HG02970 (cell line): ENCODE measurements around the gene WDR59.
A peak's percentile ranks its signal among the peaks of the same experiment; 100 is the strongest.
"Not testable (repeated sequence)": the region's sequence is repeated elsewhere in the genome, so short reads cannot be mapped to it uniquely, and the experiment has no call there.

Experiments
- ATAC-seq: cut with Tn5 transposase; IDR thresholded peaks from one replicate; pipeline ENCODE4 v1.9.1; 2021; ENCODE audit warnings: mild to moderate bottlenecking, moderate library complexity, moderate number of reproducible peaks; ENCODE audit not compliant: unreplicated experiment, low FRiP score

Gene WDR59

GRCh38 chr16:74868501-74868900 is 116.4 kb downstream of the WDR59 start:
- ATAC-seq = no peak

DNA sequence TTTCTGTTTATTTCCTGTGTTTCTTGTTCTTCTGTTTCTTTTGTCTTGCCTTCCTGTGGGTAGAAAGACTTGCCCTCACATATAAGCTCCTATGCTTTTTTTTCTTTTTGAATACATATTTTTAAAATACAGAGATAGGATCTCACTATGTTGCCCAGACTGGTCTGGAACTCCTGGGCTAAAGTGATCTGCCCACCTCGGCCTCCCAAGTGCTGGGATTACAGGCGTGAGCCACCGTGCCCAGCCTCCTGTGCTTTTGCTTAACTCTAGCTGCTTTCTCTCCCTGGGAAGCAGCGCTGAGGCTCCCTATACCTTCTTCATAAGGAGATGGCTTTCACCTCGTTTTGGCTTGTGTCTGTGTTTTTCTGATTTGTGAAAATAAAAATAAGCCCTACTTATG is 116.9 kb downstream of the WDR59 start:
- no peak for ATAC-seq

DNA sequence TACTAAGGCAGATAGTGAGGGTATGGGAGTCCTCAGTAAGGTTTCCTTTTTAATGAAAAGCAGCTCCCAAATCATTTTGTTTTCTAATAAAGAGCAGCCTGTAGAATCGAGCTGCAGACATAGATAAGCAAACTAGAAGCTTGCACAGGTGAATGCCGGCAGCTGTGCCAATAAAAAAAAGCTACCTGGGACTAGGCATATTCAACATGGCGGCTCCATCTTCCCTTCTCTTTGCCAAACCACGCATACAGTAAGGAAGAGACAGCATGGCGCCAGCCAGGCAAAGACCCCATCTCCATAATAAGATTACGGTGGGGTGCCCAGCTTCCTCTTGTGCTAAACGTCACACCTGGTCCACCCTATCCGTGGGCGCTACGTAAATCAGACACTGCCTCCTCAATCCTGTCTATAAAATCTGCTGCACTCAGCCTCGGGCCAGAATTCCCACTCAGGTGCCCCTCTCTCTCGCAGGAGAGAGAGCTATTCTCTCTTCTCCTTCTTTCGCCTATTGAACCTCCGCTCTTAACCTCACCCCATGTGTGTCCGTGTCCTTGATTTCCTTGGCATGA is 117.6 kb downstream of the WDR59 start:
- ATAC-seq = no peak

DNA sequence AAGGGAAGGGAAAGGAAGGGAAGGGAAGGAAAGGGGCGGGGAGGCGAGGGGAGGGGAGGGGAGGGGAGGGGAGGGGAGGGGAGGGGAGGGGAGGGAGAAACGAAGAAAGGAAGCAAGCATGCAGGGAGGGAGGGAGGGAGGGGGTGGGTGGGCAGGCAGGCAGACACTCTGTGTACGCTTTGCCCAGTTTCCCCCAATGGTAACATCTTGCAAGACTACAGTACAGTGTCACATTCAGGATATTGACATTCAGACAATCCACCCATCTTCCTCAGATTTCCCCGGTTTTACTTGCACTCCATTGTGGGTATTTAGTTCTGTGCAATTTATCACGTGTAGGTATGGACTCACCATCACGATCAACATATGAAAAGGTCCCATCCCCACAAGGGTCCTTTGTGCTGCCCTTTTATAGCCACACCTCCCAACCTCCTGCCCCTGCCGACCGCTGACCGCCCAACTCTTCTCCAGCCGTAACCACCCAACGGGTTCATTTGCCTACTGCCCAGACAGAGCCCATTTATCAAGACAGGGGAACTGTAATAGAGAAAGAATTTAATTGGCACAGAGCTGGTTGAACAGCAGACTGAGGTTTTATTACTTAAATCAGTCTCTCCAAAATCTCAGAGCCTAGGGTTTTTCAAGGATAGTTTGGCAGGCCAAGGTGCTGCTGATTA is 118.9 kb downstream of the WDR59 start:
- ATAC-seq = no peak

DNA sequence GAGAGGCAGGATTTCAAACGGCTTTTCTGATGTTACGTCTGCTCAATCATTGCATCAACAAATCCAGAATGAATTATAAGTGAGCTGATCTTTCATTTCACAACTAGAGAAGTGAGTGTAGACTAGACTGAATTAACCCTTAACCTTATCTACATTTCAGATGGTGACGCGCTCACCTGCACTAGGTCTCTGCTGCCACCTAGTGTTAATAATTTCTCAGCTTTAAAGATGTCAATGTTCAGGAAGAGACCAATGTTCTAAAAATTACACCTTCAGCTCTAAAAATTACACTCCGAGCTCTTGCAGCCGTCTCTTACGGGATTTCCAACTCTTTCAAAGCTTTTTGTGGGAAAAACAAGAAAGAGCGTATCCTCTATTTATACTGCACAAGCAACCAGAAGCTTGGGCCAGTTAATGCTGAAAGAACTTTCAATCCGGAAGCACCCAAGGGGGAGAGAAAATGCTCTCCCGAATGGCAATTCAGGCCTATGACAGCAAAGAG is 122.1 kb downstream of the WDR59 start:
- ATAC-seq = peak; percentile 71

- ATAC-seq = no peak
These were observed 132.4 kb downstream of the WDR59 start for GRCh38 chr16:74852500-74852875.

DNA sequence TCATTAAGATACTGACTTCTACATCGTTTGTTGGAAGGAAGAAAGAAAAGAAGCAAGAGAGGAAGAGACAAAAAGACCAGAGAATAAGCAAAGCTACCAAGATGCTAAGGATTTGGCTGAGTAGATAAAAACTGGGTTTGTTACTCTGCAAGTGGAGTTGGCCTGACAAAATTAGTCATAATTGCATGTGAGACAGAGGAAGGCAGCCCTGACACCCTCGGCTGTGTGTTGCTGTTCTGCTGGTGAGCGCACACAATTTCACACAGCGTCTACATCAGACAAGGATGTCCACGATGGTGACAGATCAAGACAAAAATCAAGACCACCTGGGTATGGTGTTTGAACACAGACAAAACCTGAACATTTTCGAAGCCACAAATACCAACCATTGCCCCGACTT is 134.9 kb downstream of the WDR59 start:
- no peak for ATAC-seq

- no peak for ATAC-seq
These were observed 137.7 kb downstream of the WDR59 start for GRCh38 chr16:74847202-74847601.

- ATAC-seq = no peak
These were observed 138.2 kb downstream of the WDR59 start for GRCh38 chr16:74846714-74847113.

DNA sequence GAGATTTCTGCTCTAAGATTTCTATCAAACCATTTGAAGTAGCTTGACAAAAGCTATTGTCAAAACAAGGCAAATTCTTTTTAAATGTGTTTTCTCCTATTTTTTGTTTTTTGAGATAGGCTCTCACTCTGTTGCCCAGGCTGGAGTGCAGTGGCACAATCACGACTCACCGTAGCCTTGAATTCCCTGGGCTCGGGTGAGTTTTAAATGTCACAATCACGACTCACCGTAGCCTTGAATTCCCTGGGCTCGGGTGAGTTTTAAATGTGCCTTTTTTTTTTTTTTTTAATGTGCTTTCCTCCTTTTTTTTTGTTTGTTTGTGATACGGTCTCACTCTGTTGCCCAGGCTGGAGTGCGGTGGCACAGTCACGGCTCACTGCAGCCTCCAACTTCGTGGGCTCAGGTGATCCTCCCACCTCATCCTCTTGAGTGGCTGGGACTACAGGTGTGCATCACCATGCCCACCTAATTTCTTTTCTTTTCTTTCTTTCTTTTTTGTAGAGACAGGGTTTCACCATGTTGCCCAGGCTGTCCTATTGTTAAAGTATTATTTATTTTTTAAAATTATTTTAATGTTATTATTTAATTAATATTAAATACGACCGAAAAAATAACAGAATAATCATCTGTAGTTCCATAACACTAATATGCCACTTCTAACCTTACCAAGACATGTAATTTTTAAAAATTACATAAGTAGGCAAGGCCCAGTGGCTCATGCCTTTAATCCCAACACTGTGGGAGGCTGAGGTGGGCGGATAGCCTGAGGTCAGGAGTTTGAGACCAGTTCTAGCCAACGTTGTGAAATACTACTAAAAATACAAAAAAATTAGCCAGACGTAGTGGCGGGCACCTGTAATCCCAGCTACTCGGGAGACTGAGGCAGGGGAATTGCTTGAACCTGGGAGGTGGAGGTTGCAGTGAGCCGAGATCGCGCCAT is 140.6 kb downstream of the WDR59 start:
- no peak for ATAC-seq

DNA sequence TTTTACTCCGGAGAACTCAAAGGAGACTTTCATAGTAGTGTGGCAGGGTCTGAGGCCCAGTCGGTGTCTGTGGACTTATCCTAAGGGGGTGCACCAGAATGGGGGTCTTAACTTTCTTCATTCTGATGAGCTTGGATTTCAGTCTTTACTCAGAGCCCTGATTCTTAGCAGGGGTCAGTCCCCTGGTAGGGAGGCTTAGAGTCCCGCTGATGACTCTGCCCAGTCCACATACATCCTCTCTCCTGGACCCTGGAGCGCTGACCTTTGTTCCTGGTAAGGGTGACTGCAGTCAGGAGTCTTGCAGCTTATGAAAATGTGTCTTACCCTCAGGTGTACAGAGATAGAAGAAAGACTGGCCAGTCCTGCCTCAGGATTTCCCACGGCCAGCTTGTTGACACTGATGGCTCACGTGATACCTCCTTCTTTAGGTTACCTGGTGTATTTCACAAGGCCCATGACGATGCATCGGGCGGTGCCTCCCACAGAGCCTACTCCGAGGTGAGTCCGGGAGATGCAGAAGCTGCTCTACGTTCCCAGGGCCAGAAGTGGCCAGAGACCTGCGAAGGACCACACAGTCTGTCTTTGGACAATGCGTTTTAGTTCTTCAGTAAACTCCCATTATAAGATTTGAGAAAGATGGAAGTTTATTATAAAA is 141.4 kb downstream of the WDR59 start:
- not testable (repeated sequence) for ATAC-seq

DNA sequence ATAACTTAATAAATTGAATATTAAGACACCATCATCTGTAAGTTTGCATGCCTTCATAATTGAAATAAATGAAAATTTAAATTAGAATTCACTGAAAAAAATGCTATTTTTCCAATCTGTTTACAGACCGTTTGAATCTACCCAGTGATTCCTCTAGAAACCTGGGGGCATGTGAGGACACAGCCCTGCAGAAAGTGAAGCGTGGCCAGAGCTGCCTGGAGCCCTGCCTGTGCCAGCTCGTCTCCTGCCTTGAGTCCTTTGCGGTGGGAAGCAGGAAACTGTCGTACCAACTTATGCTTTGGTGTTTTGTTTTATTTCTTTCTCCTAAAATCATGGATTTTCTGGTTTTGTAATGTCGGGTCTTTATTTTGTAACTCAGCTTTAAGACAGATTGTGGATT is 142.5 kb downstream of the WDR59 start:
- ATAC-seq = no peak

GRCh38 chr16:74841904-74842303 is 143.0 kb downstream of the WDR59 start:
- ATAC-seq = no peak

DNA sequence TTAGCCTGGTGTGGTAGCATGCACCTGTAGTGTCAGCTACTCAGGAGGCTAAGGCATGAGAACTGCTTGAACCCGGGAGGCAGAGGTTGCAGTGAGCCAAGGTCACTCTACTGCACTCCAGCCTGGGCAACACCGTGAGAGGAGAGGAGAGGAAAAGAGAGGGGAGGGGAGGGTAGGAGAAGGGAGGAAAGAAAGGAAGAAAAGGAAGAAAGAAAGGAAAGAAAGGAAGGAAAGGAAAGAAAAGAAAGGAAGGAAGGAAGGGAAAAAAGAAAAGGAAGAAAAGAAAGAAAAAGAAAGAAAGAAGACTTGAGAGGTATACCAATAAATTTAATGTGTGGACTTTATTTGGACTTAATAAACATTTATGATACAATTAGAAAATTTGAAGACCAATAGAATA is 143.5 kb downstream of the WDR59 start:
- no peak for ATAC-seq

DNA sequence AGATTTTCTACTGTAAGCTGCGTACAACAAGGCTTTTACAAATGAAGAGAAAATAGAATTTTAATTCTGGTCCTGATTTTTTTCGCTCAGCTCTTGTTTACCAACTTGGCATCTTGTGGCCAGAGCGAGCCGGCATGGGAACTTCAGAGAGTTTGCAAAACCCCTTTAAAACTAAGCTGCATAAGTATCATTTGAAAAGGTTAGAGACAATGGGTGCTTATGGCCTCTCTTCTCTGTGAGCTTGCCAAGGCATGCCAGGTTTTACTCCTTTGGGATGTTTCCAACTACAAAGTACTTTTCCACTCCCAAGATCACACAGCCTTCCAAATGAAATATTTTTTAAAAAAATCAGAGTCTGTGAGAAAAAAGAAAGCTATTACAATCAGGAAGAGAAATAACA is 147.9 kb downstream of the WDR59 start:
- ATAC-seq = no peak

DNA sequence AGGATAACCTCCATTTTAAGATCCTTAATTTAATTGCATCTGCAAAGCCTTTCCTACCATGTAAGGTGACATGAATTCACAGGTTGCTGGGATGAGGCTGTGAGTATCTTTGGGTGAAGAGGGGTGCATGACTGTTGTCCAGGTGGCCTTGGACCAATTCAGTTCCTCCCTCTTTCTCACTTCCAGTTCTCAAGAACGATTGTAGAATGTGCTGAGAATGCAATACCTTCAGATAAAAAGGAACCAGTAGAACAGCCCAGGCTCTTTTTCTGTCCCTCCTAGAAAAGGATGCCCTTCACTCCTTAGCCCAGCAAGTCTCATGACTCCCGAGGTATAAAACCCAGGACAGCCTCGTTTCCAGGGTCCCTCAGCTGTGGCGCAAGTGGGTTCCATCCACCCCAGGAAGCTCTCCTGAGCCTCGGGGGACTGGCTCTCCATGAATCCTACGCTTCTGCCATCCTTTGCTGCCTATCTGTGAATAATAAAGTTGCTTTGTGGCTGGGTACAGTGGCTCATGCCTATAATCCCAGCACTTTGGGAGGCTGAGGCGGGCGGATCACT is 148.7 kb downstream of the WDR59 start:
- ATAC-seq = no peak

DNA sequence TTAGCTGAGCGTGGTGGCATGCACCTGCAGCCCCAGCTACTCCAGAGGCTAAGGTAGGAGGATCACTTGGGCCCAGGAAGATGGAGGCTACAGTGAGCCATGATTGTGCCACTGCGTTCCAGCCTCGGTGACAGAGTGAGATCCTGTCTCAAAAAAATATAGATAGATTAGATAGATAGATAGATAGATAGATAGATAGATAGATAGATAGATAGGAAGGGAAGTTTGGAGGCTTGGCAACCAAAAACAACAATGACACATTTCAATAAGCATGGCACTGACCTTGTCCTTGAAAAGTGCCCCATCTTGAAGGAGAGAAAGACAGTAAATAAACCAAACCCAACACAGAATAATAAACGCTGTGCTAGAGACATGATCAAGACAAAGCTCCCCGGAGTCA is 152.7 kb downstream of the WDR59 start:
- no peak for ATAC-seq

DNA sequence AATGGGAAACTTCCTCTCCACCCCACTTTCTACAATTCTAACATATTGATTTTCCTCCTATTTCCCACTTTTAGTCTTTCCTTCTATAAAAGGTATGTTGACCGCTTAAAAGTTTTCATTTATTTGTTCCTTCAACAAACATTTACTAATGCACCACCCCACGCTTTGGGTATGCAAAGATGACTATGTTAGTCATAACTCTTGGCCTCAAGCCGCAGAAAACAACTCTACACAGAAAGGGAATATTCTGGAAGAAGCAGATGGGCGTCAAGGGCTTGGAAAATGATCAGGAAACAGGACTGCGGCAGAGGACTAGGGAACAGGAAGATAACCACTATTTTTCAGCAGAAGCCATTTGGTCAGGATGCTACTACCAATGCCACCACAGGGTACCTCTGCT is 153.5 kb downstream of the WDR59 start:
- ATAC-seq = no peak

GRCh38 chr16:74830648-74831047 is 154.3 kb downstream of the WDR59 start:
- ATAC-seq = no peak

GRCh38 chr16:74829637-74830036 is 155.3 kb downstream of the WDR59 start:
- ATAC-seq = no peak

DNA sequence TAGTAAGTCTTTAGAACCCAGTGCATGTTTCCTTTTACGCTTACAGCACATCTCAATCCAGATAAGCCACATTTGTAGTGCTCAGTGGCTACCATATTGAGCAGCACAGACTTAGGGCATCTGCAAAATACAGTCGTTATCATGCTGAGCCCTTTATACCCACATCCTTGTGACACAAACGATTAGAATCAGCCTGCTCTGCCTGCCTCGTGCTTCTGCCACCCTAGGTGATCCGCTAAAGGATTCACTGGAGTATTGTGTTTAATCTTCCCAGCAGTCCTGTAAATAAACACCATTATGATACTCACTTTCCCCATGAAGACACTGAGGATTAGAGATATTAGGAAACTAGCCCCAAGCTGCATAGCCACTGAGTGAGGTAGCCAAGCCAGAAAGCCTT is 159.0 kb downstream of the WDR59 start:
- ATAC-seq = no peak
